HG03159 (cell line): ENCODE results near the gene CCDC97.
A peak's percentile ranks its signal among the peaks of the same experiment; 100 is the strongest.
"Not testable (repeated sequence)": the region's sequence is repeated elsewhere in the genome, so short reads cannot be mapped to it uniquely, and the experiment has no call there.

Experiments used
- ATAC-seq: cut with Tn5 transposase; IDR thresholded peaks from one replicate; pipeline ENCODE4 v1.9.1; 2021; ENCODE audit warnings: mild to moderate bottlenecking, moderate library complexity; ENCODE audit not compliant: unreplicated experiment

The CCDC97 gene

GRCh38 chr19:41357746-41358145 lies 47.8 kb downstream of the CCDC97 start:
- ATAC-seq = no peak

GRCh38 chr19:41359741-41360140 lies 49.8 kb downstream of the CCDC97 start:
- ATAC-seq = no peak

- ATAC-seq = no peak
Observed at GRCh38 chr19:41362143-41362847, 52.3 kb downstream of the CCDC97 start.

GRCh38 chr19:41363371-41363752 lies 53.4 kb downstream of the CCDC97 start:
- no peak for ATAC-seq

GRCh38 chr19:41363753-41364523 lies 54.0 kb downstream of the CCDC97 start, which contains the start of gene B9D2:
Gene B9D2, minus strand, starts transcription at chr19:41364149. Its CDS starts 630 bp downstream, at chr19:41363519.
- ATAC-seq = peak; percentile 80

- no peak for ATAC-seq
Observed at GRCh38 chr19:41364524-41365391, 54.8 kb downstream of the CCDC97 start.

- no peak for ATAC-seq
Observed at GRCh38 chr19:41366089-41366488, 56.1 kb downstream of the CCDC97 start.

GRCh38 chr19:41367848-41368301 lies 57.9 kb downstream of the CCDC97 start:
- ATAC-seq = no peak

GRCh38 chr19:41369769-41370168 lies 59.8 kb downstream of the CCDC97 start:
- ATAC-seq = no peak

GRCh38 chr19:41371119-41371518 lies 61.1 kb downstream of the CCDC97 start:
- not testable (repeated sequence) for ATAC-seq

GRCh38 chr19:41371541-41371940 lies 61.6 kb downstream of the CCDC97 start:
- ATAC-seq = no peak

GRCh38 chr19:41372501-41372900 lies 62.5 kb downstream of the CCDC97 start:
- ATAC-seq = no peak

GRCh38 chr19:41373993-41374392 lies 64.0 kb downstream of the CCDC97 start:
- ATAC-seq = no peak
